IMR-90 (cell line): ENCODE measurements around the gene POLR2M. TPM values are rescaled to one million over a fixed set of nuclear protein-coding genes. Genes with fewer than 3 reads are reported as not detected.
A peak's percentile ranks its signal among the peaks of the same experiment; 100 is the strongest.

Experiments
- ATAC-seq: fragments of 200-7000 bp; cut with Tn5 transposase; 2 replicates; pipeline ENCODE4 v1.9.1; 2020; ENCODE audit warnings: low read depth, mild to moderate bottlenecking, moderate library complexity
- BruUV-seq: library from RNA; stranded (reverse); fragments of 400-500 nt; replicated peaks from 2 replicates; lab custom pipeline; 2021; lab: Mats Ljungman, UMichigan
- CTCF ChIA-PET: fragments of 300-600 bp; formaldehyde crosslinking; extraction: SDS; loops from one replicate; lab custom pipeline; 2021; ENCODE audit warnings: antibody characterized with exemption; lab: Yijun Ruan, JAX
- POLR2A ChIA-PET: fragments of 300-600 bp; sonication (Branson Sonifier 250); formaldehyde crosslinking; loops from one replicate; lab custom pipeline; 2022; ENCODE audit warnings: antibody characterized with exemption; ENCODE audit not compliant: unreplicated experiment; lab: Charles Lee
- DNase-seq: peaks from one replicate; pipeline ENCODE4 v3.0.0; 2013
- H2AFZ ChIP-seq: replicated peaks from 2 replicates; pipeline ENCODE3; 2013; ENCODE audit warnings: low read length, mild to moderate bottlenecking; ENCODE audit not compliant: poor library complexity
- H2AK5ac ChIP-seq: 2 replicates; pipeline ENCODE4 v1.6.1; 2013; ENCODE audit warnings: low read depth, low read length, inconsistent platforms
- H2AK9ac ChIP-seq: replicated peaks from 2 replicates; pipeline ENCODE3; 2013; ENCODE audit warnings: mild to moderate bottlenecking, low read depth, low read length, moderate library complexity; ENCODE audit not compliant: poor library complexity
- H2BK120ac ChIP-seq: 2 replicates; pipeline ENCODE4 v1.6.1; 2013; ENCODE audit warnings: low read depth, low read length, inconsistent platforms
- H2BK15ac ChIP-seq: 3 replicates; pipeline ENCODE4 v1.6.1; 2013; ENCODE audit warnings: low read depth, low read length, inconsistent platforms
- H2BK20ac ChIP-seq: 2 replicates; pipeline ENCODE4 v1.6.1; 2013; ENCODE audit warnings: low read depth, mild to moderate bottlenecking, inconsistent platforms, low read length, moderate library complexity
- H2BK5ac ChIP-seq: 2 replicates; pipeline ENCODE4 v1.6.1; 2013; ENCODE audit warnings: mild to moderate bottlenecking, low read depth, low read length, inconsistent platforms; ENCODE audit not compliant: poor library complexity, severe bottlenecking
- H3K14ac ChIP-seq: replicated peaks from 2 replicates; pipeline ENCODE4 v1.6.1; 2013; ENCODE audit warnings: low read depth, low read length, inconsistent platforms
- H3K18ac ChIP-seq: 2 replicates; pipeline ENCODE4 v1.6.1; 2013; ENCODE audit warnings: low read depth, low read length, control low read depth
- H3K23ac ChIP-seq: 2 replicates; pipeline ENCODE4 v1.6.1; 2013; ENCODE audit warnings: low read depth, low read length, inconsistent platforms
- H3K27ac ChIP-seq: 2 replicates; pipeline ENCODE4 v1.5.1; 2013; ENCODE audit warnings: mild to moderate bottlenecking, control low read depth, low read length; ENCODE audit not compliant: insufficient read depth
- H3K27me3 ChIP-seq: 2 replicates; pipeline ENCODE4 v1.6.1; 2013; ENCODE audit warnings: low read length; ENCODE audit not compliant: control insufficient read depth, insufficient read depth
- H3K36me3 ChIP-seq: 2 replicates; pipeline ENCODE4 v1.6.1; 2013; ENCODE audit warnings: low read length, mixed read lengths; ENCODE audit not compliant: control insufficient read depth, insufficient read depth
- H3K4ac ChIP-seq: 2 replicates; pipeline ENCODE4 v1.6.1; 2013; ENCODE audit warnings: low read depth, low read length, inconsistent platforms
- H3K4me1 ChIP-seq: 2 replicates; pipeline ENCODE4 v1.6.1; 2013; ENCODE audit warnings: low read length, mixed read lengths; ENCODE audit not compliant: control insufficient read depth, insufficient read depth
- H3K4me2 ChIP-seq: 2 replicates; pipeline ENCODE4 v1.6.1; 2013; ENCODE audit warnings: low read depth, mild to moderate bottlenecking, control low read depth, low read length, moderate library complexity
- H3K4me3 ChIP-seq: 2 replicates; pipeline ENCODE4 v1.5.1; 2013; ENCODE audit warnings: low read depth, mild to moderate bottlenecking, control low read depth, low read length, moderate library complexity; ENCODE audit not compliant: insufficient read depth
- H3K56ac ChIP-seq: 2 replicates; pipeline ENCODE4 v1.6.1; 2013; ENCODE audit warnings: low read length, inconsistent platforms; ENCODE audit not compliant: insufficient read depth; ENCODE audit errors: extremely low read depth
- H3K79me1 ChIP-seq, 2 experiments: 2 replicates each; pipeline ENCODE4 v1.6.1; 2013; ENCODE audit warnings: low read length in 2 of 2, inconsistent platforms in 1 of 2, low read depth in 1 of 2
- H3K9ac ChIP-seq: 2 replicates; pipeline ENCODE4 v1.6.1; 2013; ENCODE audit warnings: low read depth, low read length, control low read depth
- H3K9me1 ChIP-seq: 2 replicates; pipeline ENCODE4 v1.6.1; 2013; ENCODE audit warnings: low read length, inconsistent platforms; ENCODE audit not compliant: insufficient read depth
- H3K9me3 ChIP-seq: 2 replicates; pipeline ENCODE4 v1.6.1; 2013; ENCODE audit warnings: low read length; ENCODE audit not compliant: control insufficient read depth, insufficient read depth
- H4K20me1 ChIP-seq: 2 replicates; pipeline ENCODE4 v1.6.1; 2013; ENCODE audit warnings: low read length, inconsistent platforms; ENCODE audit not compliant: insufficient read depth
- H4K5ac ChIP-seq: 2 replicates; pipeline ENCODE4 v1.6.1; 2013; ENCODE audit warnings: mild to moderate bottlenecking, low read depth, low read length, control low read depth
- H4K8ac ChIP-seq, 2 experiments: 2 replicates each; pipeline ENCODE4 v1.6.1; 2013; ENCODE audit warnings: low read depth in 2 of 2, low read length in 2 of 2, control low read depth in 1 of 2, inconsistent platforms in 1 of 2
- H4K91ac ChIP-seq: 2 replicates; pipeline ENCODE4 v1.6.1; 2013; ENCODE audit warnings: low read depth, low read length, inconsistent platforms; ENCODE audit not compliant: insufficient read depth
- BHLHE40 ChIP-seq: fragments of 150-350 bp; IDR thresholded peaks from 2 replicates; pipeline ENCODE4 v1.6.1; 2016; ENCODE audit warnings: mild to moderate bottlenecking, low read depth, low read length
- CEBPB ChIP-seq: IDR thresholded peaks from 2 replicates; pipeline ENCODE4 v1.6.1; 2012; ENCODE audit warnings: low read depth, low read length, improper control_type of control experiment
- CHD1 ChIP-seq: IDR thresholded peaks from 2 replicates; pipeline ENCODE4 v1.6.1; 2012; ENCODE audit warnings: low read depth, low read length, improper control_type of control experiment
- CTCF ChIP-seq: conservative IDR thresholded peaks from 2 replicates; pipeline ENCODE4 v1.5.1; 2012; ENCODE audit warnings: mild to moderate bottlenecking, low read depth, low read length, improper control_type of control experiment
- ELK1 ChIP-seq: fragments of 150-350 bp; IDR thresholded peaks from 2 replicates; pipeline ENCODE4 v1.6.1; 2016; ENCODE audit warnings: low read depth, mild to moderate bottlenecking, low read length, moderate library complexity, borderline replicate concordance
- FOS ChIP-seq: fragments of 150-350 bp; IDR thresholded peaks from 2 replicates; pipeline ENCODE4 v1.6.1; 2016; ENCODE audit warnings: low read depth, low read length
- MAFK ChIP-seq: IDR thresholded peaks from 2 replicates; pipeline ENCODE4 v1.6.1; 2012; ENCODE audit warnings: low read depth, low read length, improper control_type of control experiment
- MAZ ChIP-seq: IDR thresholded peaks from 2 replicates; pipeline ENCODE4 v1.6.1; 2012; ENCODE audit warnings: low read depth, mild to moderate bottlenecking, low read length, improper control_type of control experiment, moderate library complexity, borderline replicate concordance
- MXI1 ChIP-seq: IDR thresholded peaks from 2 replicates; pipeline ENCODE4 v1.6.1; 2012; ENCODE audit warnings: low read depth, mild to moderate bottlenecking, low read length, moderate library complexity, borderline replicate concordance
- NFE2L2 ChIP-seq: fragments of 150-350 bp; IDR thresholded peaks from 2 replicates; pipeline ENCODE4 v1.6.1; 2016; ENCODE audit warnings: low read depth, mild to moderate bottlenecking, low read length
- POLR2A ChIP-seq: IDR thresholded peaks from 2 replicates; pipeline ENCODE4 v1.6.1; 2012; ENCODE audit warnings: mild to moderate bottlenecking, low read depth, low read length
- RCOR1 ChIP-seq: IDR thresholded peaks from 2 replicates; pipeline ENCODE4 v1.6.1; 2012; ENCODE audit warnings: mild to moderate bottlenecking, low read length, improper control_type of control experiment; ENCODE audit not compliant: insufficient replicate concordance
- RFX5 ChIP-seq: IDR thresholded peaks from 2 replicates; pipeline ENCODE4 v1.8.0; 2012; ENCODE audit warnings: low read depth, mild to moderate bottlenecking, low read length, moderate library complexity
- SMC3 ChIP-seq: fragments of 150-350 bp; IDR thresholded peaks from 2 replicates; pipeline ENCODE4 v1.6.1; 2016; ENCODE audit warnings: low read depth, mild to moderate bottlenecking, antibody characterized with exemption, low read length, moderate library complexity
- USF2 ChIP-seq: fragments of 150-350 bp; IDR thresholded peaks from 2 replicates; pipeline ENCODE4 v1.6.1; 2017; ENCODE audit warnings: mild to moderate bottlenecking, antibody characterized with exemption, low read length, low read depth
- WGBS, 2 experiments: methylation state at CpG; one replicate each; pipeline versions ENCODE4 v1.1.5 to v1.1.7; 2013; ENCODE audit warnings: missing lambda C conversion rate in 2 of 2; ENCODE audit not compliant: insufficient read length in 1 of 2; ENCODE audit errors: extremely low coverage in 2 of 2; 5-methylcytosine and 5-hydroxymethylcytosine counted together
- dilution Hi-C: fragments of 300-500 bp; cut with HindIII; formaldehyde crosslinking; loops from one replicate; pipeline ENCODE4 v1.14.3; 2018; ENCODE audit warnings: low sequenced_read_pairs; ENCODE audit not compliant: unreplicated experiment
- in situ Hi-C: fragments of 300-500 bp; cut with MboI; formaldehyde crosslinking; loops from 3 replicates; pipeline ENCODE4 v1.14.3; 2019; ENCODE audit warnings: low sequenced_read_pairs, inconsistent platforms, mixed read lengths
- intact Hi-C: fragments of 100-400 bp; cut with micrococcal nuclease; formaldehyde crosslinking; loops from 2 replicates; pipeline ENCODE4 v1.10.0; 2022
- polyA plus RNA-seq, 3 experiments: library from polyadenylated mRNA; depleted of rRNA; stranded (reverse); fragments of >200 nt; gene quantifications; 2 replicates each; pipeline ENCODE4 v1.2.3, GENCODE V29; 2012; ENCODE audit warnings: low replicate concordance in 1 of 3
- total RNA-seq: library from RNA; depleted of rRNA; stranded (reverse); fragments of >200 nt; gene quantifications from 2 replicates; pipeline ENCODE4 v1.2.3, GENCODE V29; 2012

Gene POLR2M
- total and polyA plus RNA-seq, 2 of the 4 experiments (the other 2 are of a cell fraction): 60.8 to 117 TPM

- ATAC-seq (peak; percentile 97), DNase-seq (peak; percentile 71)
- Histone ChIP-seq H3K4me1 (no peaks in the 10 kb centered on the region), H3K79me1 (no peaks in the 10 kb centered on the region), H2BK15ac (no peak overlapping the region), H2BK120ac (no peak overlapping the region), H3K18ac (no peak overlapping the region), H2BK5ac (no peak overlapping the region), H2AFZ (peak overlapping the region; percentile 27), H4K5ac (no peak overlapping the region), H3K56ac (no peak overlapping the region), H3K27me3 (peaks cover 8% of the 10 kb centered on the region), H4K8ac (no peak overlapping the region), H3K9me1 (no peaks in the 10 kb centered on the region), H2AK9ac (no peak overlapping the region), H3K4me3 (no peak overlapping the region), H3K27ac (no peak overlapping the region), H3K14ac (no peak overlapping the region), H3K4ac (no peak overlapping the region), H4K20me1 (no peaks in the 10 kb centered on the region), H2BK20ac (no peak overlapping the region), H3K36me3 (no peaks in the 10 kb centered on the region), H3K4me2 (peak overlapping the region; percentile 41; the same call in 1 of the 2 replicates), H3K23ac (0 out of 2 replicates have a peak overlapping the region, but pooled peaks have one; percentile 29), H3K9ac (no peak overlapping the region), H2AK5ac (no peak overlapping the region), H3K9me3 (no peaks in the 10 kb centered on the region), H4K91ac (no peak overlapping the region)
- WGBS, 2 experiments: no CpG with 5 or more reads among the region's 10 CpGs
- in situ Hi-C loops: loop anchor here (10.0 kb wide), 1 partner anchor 197 kb away; no protein-coding TSS in a partner anchor
- POLR2A ChIA-PET: no interaction called here
- intact Hi-C loops: loop anchor here (1.0 to 10.0 kb wide), 4 partner anchors 39 to 407 kb away; partner anchors contain the start of gene POLR2M
- CTCF ChIA-PET: interaction anchor here (0.6 to 1.6 kb wide), 9 partner anchors 10 to 1852 kb away, joined by 3 to 6 read pairs (median 3); no protein-coding TSS in a partner anchor
- dilution Hi-C loops: no loop called here
- BruUV-seq: no TSS peak
- TF ChIP-seq MAFK (no peak), CTCF (peak; percentile 57), RFX5 (no peak), MAZ (no peak), SMC3 (peak; percentile 28), USF2 (peak; percentile 48), BHLHE40 (peak; percentile 59; the same call in 1 of the 2 replicates), RCOR1 (no peak), CHD1 (no peak), MXI1 (no peak), POLR2A (no peak), FOS (no peak), CEBPB (no peak), ELK1 (no peak), NFE2L2 (no peak)
Measured at GRCh38 chr15:57667171-57667849, 39.2 kb upstream of the POLR2M start.
